HG02571 (cell line): ENCODE data around the gene KRTAP26-1.

Experiments
- ATAC-seq: cut with Tn5 transposase; IDR thresholded peaks from one replicate; pipeline ENCODE4 v1.9.1; 2021; ENCODE audit warnings: mild to moderate bottlenecking, moderate library complexity; ENCODE audit not compliant: unreplicated experiment

Gene KRTAP26-1, protein sequence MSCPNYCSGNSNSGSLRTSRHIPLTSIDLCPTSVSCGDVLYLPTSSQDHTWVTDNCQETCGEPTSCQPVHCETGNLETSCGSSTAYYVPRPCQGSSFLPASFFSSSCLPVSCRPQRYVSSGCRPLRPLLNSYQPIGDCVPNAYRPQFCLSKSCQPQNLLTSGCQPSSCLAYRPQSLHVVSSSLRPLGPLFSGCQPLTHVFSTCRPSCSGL

DNA sequence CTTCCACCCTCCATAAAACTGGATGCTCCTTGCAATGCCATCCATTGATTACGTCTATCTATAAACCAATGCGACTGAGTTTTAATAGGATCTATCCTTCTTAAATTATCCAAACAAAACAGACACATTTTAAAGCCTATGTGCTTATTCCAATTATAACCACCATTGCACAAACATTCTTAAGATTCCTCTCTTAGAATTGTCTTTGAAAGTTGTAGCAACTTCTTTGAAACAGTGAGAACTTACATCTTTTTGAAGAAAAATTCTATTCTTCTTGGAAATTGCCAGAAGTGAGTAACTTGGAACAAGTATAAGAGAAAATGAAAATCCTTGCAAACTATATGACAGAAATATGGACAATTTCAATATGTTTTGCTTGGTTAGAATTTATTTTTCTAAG is at the start of gene KRTAP26-1:
Gene KRTAP26-1, minus strand, starts transcription at position 101 of the 400 bp plus-strand sequence. CDS start 280 bp downstream, outside the sequence.
- no peak for ATAC-seq

DNA sequence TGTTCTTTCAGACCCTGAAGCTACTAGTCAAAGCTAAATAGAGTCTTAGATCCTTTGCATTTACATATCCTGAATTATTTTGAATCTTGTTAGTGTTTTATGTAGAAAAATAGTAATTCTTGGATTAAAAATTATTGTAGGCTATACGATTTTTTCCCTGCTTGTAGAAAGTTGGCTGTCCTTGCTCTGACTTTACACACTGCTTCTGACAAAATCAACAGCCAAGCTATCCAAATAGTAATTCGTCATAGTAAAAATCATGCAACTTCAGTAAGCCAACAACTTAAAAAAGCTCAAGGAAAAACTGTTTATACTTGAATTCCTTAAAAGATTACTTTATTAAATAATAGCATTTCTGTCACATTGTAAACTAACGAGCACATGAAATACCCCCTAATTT is 35.8 kb upstream of the KRTAP26-1 start:
- ATAC-seq: no peak

DNA sequence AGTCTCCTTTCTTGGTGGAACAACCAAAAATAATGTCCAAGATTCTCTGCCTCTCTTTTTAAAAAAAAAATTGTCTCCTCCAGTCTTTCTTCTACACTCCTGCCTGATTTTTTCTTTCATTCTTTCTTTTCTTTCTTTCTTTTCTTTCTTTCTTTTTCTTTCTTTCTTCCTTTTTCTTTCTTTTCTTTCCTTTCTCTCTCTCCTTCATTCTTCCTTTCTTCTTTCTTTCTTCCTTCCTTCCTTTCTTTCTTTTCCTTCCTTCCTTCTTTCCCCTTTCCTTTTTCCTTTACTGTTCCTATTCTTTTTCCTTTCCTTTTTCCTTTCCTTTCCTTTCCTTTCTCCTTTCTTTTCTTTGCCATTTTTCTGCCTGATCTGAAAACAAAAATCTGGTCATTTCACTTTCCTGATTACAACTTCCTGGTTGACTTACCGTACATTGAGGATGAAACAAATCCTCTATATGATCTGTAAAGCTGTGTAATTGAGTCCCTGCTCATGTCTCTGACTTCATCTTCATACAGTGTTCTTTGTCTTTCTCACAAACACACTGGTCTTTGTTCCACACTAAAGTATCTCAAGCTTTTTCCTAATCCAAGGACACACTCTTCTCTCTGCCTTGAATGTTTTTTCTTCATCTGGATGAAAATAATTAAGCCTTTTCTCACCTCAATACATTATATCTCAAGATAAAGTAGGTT is 34.3 kb upstream of the KRTAP26-1 start:
- ATAC-seq: no peak

DNA sequence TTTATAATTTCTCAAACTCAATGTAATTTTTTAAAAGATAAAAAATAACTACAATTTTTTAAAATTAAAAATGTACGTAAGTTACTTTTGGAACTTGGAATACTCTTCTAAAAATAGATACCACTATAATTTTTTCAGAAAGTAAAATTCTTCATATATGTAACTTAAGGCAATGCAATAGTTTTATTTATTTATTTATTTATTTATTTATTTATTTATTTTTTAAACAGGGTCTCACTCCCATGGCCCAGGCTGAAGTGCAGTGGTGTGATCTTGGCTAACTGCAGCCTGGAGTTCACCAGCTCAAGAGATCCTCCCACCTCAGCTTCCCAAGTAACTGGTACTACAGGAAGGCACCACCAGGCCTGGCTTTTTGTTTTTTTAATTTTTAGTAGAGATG is 31.4 kb upstream of the KRTAP26-1 start:
- ATAC-seq: no peak

DNA sequence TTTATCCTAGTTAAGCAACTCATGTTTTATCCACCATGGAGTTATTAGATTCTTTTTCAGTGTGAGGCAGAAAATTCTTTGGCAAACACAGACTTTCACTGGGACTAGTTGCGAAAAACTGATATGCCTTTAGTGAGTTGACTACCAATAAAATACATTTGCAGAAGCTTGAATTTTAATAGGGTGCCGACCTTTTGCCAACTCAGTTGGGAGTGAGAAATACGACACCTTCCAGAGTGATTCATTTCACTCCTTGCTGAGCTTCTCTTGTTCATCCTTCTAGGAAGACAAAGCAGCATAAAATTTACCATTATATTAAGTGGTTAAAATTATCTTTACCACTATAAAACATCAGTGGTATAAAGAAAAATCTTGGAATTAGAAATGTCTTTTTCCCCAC is 29.5 kb upstream of the KRTAP26-1 start:
- no peak for ATAC-seq

DNA sequence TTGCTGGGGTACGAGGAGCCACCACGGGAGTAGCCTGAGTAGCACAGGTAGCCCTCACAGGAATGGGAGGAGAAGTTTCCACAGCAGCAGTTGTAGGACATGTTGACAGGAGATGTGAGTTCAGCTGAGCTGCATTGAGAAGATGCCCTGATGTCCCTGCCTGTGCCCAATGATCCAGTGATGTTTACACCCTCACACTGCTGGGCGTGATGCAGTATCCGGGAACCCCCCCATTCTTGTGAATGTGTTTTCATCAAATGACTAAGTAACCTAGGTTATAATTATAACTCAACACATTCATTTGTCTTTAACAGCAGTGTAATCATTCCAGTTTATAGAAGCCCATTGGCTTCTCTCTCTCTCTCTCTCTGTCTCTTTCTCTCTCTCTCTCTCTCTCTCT is 28.4 kb upstream of the KRTAP26-1 start, which contains the start of gene KRTAP23-1:
Gene KRTAP23-1, minus strand, starts transcription at position 101 of the 400 bp plus-strand sequence. Its CDS starts 0 bp downstream, at position 101.
- no peak for ATAC-seq

DNA sequence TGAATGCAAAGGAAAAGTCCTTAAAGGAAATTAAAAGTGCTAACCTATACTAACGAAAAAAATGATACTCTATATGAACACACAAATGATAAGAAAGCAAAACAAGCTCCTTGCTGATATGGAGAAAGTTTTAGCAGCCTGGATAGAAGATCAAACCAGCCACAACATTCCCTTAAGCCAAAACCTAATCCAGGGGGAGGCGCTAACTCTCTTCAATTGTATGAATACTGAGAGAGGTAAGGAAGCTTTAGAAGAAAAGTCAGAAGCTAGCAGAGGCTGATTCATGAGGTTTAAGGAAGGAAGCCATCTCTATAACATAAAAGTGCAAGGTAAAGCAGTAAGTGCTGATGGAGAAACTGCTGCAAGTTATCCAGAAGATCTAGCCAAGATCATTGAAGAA is 24.9 kb upstream of the KRTAP26-1 start:
- no peak for ATAC-seq

DNA sequence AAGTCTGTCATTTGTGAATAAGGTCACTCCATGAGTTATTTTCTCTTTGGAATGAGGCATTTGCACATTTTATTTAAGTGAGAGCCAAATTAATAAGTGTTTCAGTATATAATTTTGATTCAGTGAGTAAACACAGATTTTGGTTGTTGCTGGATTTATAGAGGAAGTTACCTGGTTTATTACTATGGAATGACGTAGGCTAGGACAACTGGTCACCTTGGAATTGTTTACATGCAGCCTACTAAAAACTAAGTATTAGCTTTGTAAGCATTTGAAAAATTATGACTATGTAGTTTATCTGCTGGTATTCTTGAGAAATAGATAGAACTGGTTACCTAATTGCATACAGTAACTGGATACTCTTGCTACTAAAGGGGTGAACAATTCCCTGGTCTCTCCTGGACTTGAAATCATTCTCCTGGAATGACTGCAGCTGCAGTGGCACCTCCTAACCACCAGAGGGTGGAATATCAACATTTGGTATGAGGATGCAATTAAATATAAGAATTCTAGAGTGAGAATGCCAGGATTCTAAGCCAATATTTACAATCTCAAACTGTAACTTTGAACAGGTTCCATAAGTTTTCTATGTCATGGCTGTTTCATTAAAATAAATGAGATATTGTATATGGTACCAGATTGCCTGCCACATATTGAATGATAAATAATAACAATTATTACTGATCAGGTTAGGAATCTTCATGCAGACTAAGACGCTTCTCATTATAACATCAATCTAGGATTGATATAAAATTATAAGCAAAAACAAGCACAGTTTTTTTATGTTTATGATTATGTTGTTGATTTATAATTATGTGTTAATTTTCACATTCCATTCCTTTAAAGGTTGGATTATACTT is 20.8 kb upstream of the KRTAP26-1 start:
- no peak for ATAC-seq

DNA sequence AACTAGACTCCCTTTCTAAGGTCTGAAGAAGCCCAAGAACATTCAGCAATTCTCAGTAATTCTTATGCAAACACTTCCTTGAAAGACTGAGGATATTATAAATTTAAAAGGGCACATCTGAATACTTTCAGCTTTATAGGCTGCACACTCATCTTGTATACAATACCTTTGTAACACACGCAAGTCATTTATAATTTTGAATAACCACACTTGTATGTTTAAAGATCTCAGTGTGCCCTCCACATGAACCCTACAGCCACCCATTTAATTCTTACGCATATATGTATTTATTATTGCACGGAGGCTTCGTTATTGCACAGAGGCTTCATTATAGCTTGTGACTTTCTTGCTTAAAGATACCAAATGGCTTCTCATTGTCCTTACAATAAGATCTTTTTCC is 18.6 kb upstream of the KRTAP26-1 start:
- ATAC-seq: no peak

DNA sequence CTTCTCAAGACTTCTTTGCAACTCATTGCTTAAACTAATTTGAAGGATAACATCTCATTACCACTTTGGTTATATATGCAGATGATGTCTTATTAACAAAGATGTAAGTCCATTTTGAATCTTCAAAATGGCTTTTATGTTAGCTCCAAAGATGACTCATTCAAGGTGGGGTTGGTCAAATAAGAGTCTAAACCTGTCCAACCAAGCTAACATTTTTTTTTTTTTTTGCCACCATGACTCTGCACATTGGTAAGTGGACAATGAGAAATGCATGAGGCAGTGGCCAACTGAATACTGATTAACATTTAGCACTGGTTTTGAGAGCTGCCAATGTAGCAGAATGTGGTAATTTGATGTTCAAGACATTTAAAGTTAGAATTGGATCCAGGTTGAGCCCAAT is 17.7 kb upstream of the KRTAP26-1 start:
- ATAC-seq: no peak

DNA sequence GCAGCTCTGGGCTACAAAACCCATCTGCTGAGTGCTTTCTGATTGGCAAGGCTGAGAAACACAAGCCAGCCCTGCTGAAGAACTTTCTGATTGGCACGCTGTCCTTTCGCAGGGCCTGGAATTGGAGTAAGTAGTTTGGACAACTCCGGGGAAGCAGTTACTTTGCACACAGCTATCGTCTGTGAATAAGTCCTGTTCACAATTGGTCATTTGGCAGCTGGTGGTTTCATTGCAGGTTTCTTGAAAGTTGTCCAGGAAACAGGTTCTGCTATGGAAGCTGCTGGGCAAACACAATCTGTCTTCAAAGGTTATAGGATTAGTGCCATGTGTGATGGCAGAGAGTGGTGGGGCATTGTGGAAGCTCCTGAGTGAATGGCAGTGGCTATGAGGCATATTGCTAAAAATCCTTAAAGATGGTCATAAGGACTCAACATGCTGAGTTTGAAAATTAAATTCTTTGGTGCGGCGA is 17.2 kb upstream of the KRTAP26-1 start, which contains the start of gene KRTAP27-1:
Gene KRTAP27-1, minus strand, starts transcription at position 419 of the 469 bp plus-strand sequence. Its CDS starts 26 bp downstream, at position 393.
- ATAC-seq: no peak

DNA sequence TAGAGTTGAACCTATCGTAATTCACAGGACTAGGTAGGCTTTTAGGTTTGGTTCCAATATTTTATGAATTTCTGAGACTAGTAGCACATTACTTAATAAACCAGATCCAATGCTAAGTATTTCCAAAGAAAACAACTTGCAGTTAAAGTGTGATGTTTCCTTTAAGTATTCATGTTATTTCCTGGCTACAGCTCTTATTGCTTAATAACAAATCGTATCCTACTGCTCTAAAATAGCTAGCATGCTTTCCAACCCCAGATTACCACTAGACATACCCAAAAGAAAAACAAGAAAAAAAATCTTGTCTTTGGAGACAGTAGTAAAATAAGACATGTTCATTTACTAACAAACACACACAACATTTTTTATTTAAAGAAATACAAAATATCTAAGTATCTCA is 16.5 kb upstream of the KRTAP26-1 start:
- no peak for ATAC-seq

DNA sequence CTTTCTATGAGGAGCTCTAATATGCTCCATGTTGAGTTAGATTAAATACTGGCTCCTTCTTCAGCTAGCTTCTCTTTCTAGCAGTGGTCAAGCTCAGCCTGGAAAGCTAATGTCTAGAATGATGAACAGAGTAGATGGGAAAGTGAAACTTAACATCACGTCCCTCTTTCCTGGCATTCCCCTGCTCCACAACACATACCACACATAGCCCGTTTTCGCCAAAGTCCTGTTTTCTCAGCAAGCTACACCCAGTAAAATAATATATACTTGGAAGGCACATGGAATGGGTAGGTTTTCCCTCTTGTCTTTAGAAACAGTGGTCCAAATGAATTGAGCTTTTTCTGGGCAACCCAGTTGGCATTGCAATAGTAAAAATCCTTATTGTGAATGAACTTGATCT is 13.6 kb upstream of the KRTAP26-1 start:
- no peak for ATAC-seq

DNA sequence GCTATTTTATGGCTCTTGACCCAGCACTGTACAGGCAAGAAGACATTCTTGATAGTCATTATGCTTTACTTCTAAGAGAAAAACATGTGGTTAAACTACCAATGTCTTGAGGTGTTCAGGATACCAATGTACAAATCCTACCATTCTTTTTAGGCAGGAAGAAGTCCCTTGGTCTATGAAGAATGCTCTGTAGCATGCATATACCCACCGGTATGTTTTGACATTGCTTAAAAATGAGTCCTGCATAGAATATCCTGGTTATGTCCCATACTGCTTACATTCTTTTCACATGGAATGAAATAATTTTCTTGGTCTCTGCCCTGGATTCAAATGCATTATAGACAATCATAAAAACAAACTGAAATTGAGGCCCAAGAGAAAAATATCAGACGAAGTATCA is 12.6 kb upstream of the KRTAP26-1 start:
- no peak for ATAC-seq

DNA sequence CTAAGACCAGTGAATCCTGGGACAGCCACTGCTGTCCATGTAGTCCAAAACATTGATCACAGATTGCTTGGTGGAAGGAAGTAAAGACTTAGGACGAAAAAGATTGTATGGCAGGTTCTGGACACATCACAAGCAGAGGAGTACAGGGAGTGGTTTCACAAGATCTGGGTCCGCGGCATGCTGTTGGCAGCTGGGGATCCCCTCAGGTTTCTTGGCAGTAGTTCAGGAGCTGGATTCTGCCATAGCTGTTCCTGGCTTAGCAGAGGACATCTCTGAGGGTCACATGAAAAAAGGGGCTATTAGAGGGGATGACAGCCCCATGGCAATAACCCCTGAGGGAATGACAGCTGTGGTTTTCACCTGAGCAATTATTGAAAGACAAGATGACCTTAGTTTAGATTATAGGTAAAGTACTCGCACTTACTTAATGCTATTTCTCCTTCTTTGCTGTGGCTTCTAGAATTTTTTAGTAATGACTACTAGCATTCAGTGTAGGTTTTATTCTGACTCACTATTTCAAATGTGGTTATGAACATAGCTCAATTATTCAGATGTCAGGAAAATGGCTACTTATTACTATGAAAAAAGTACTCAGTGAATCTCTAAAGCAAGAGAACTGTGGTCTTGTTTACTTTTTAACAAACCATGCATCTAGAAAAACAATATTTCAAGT is 9.2 kb upstream of the KRTAP26-1 start:
- no peak for ATAC-seq

DNA sequence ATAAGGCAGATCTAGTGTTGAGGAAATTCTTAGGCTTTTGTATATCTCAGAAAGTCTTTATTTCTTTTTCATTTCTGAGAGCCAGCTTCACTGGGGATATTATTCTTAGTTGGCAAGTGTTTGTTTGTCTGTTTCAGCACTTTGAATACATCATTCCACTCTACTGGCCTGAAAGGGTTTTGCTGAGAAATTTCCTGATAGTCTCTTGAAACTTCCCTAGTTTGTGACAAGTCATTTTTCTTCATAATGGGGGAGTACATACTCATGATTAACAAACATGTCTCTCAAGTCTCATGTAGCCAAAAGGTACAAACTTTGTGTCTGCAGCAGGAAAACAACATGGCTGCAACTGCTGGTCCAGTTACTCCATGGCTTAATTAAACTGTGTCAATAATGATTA is 6.3 kb upstream of the KRTAP26-1 start:
- no peak for ATAC-seq

DNA sequence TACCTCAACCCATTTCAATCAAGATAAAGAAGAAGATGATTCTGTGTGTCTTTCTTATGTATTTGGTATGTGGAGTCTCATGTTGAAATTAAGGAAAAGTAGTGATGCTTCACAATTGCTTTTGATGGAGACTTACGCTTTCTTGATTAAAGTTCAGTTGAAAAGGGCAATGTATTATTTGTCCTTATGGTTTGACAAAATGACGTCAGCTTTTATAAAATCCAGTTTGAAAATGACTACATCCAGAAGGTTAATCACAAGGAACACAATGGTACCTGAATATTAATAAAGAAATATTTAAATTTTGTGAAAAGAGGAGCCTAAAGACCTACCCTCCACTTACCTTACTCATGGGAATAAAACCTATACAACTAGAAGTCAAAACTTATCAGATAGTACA is 4.4 kb downstream of the KRTAP26-1 start:
- no peak for ATAC-seq

DNA sequence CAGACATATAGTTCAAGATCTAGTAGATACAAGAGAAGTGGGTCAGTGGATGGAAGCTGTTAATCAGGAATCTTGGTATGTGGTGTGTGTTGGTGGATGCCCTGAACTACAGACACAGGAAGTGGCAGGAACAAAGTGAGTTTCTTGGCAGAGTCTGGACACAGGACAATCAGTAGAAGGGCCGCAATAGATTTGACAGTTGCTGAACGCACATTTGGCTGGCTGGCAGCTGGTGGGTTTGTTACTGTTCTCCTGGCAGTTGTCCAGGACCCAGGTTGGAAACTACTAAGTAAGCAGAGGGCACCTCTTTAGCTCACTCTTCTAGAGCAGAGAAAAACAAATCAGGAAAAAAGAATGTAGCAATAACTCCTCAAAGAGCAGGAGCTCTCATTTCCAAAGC is 13.2 kb downstream of the KRTAP26-1 start:
- ATAC-seq: no peak

DNA sequence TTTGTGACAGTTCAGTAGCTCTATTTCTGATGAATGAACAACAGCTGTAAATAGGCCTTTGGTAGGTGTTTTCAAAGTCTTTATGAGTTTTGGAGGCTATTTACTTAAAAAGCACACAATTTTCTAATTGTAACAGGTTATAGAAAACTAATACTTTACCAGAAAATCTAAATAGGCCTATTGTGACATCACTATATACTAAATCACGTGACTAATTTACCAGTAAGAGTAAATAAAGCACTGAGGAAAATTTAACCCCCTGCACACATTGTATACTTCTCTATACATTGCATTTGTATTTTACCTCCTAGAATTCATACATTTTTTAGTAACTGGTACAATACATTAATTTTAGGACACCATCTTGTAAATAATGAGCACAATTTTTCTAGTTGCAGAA is 15.0 kb downstream of the KRTAP26-1 start:
- no peak for ATAC-seq

DNA sequence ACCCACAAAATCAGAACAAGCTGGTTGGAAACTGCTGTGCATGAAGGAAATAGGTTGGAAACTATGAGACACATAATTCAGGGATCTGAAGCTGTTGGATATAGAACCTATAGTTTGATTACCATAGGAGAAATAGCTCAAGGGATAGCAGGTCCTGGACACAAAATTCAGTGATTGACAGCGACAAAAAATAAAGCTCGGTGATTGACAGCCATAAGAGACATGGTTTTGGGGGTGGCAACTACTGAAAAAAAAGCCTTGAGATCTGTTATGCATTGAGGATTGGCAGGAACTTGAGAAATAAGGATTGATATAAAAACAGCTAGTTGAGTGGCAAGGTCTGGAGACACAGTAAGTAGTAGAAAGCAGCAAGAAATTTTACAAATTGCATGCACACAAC is 30.9 kb downstream of the KRTAP26-1 start, which contains the start of gene KRTAP25-1:
Gene KRTAP25-1, minus strand, starts transcription at position 300 of the 400 bp plus-strand sequence. Its CDS starts 24 bp downstream, at position 276.
- no peak for ATAC-seq

DNA sequence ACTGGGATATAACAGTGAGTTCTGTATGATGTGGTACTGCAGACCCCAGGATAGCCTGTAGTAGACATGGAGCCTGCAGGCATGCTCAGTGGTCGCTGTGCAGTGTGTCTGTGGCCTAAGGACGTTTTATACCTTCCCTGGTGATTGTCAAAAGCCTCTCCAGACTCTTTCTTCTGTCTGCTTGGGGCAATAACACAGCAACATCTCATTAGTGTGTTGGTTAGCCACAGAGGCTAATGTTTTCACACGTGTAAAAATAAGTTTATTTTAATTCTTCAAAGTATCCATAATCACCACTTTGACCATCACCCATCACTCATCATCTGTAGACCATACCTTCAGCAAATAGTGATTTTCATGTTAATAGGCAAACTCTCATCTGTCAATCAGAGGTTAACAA is 37.3 kb downstream of the KRTAP26-1 start, which contains the start of gene KRTAP24-1:
Gene KRTAP24-1, minus strand, starts transcription at position 101 of the 400 bp plus-strand sequence. Its CDS starts 18 bp downstream, at position 83.
- no peak for ATAC-seq
